Type B pancreatic cell (in vitro differentiated cells): ENCODE data around the gene OLFM4. TPM values are rescaled to one million over a fixed set of nuclear protein-coding genes. Genes with fewer than 3 reads are reported as not detected.

ENCODE experiments used
- DNase-seq: peaks from one replicate; pipeline ENCODE4 v3.0.0; 2021; ENCODE audit warnings: mixed read lengths; ENCODE audit not compliant: unreplicated experiment; ENCODE audit errors: extremely low spot score
- H3K27ac Mint-ChIP-seq: 2 replicates; pipeline ENCODE4 v1.8.0; 2021; ENCODE audit warnings: mild to moderate bottlenecking, mixed read lengths
- H3K27me3 Mint-ChIP-seq: 2 replicates; pipeline ENCODE4 v1.8.0; 2021; ENCODE audit warnings: mixed read lengths
- H3K36me3 Mint-ChIP-seq: 2 replicates; pipeline ENCODE4 v1.8.0; 2021; ENCODE audit warnings: mixed read lengths
- H3K4me1 Mint-ChIP-seq: one replicate; pipeline ENCODE4 v1.8.0; 2021; ENCODE audit warnings: mixed read lengths; ENCODE audit not compliant: unreplicated experiment
- H3K4me3 Mint-ChIP-seq: 2 replicates; pipeline ENCODE4 v1.8.0; 2021; ENCODE audit warnings: mild to moderate bottlenecking, mixed read lengths
- H3K9me3 Mint-ChIP-seq: 2 replicates; pipeline ENCODE4 v1.8.0; 2021; ENCODE audit warnings: mixed read lengths
- CTCF ChIP-seq: fragments of 200-600 bp; sonication (generic); conservative IDR thresholded peaks from 2 replicates; pipeline ENCODE4 v1.5.0; 2021; ENCODE audit warnings: antibody characterized with exemption, mild to moderate bottlenecking
- long read RNA-seq: library from polyadenylated mRNA; unstranded; transcript quantifications from one replicate; pipeline ENCODE4 v2.0.0, GENCODE V29; 2020
- total RNA-seq: library from RNA; stranded (reverse); gene quantifications from 2 replicates; pipeline ENCODE4 v1.2.1, GENCODE V29; 2021; ENCODE audit warnings: low replicate concordance

Gene OLFM4
- 7.0 and 16.9 TPM in 2 replicates for total RNA-seq
- long read RNA-seq, transcript OLFM4-201 (5 exons, 2,897 nt) = major isoform, 93 of 96 reads
- long read RNA-seq, partial matches to known transcripts = 2 of 96 reads
- long read RNA-seq, other reads (novel, unspliced or antisense) = 1 of 96 reads

- Mint-ChIP-seq H3K4me1 (no peaks in the 10 kb centered on the region), H3K27ac (no peak within 1 kb of the TSS), H3K36me3 (no peaks in the 10 kb centered on the region), H3K27me3 (peaks cover 4% of the 10 kb centered on the region), H3K4me3 (no peak within 1 kb of the TSS), H3K9me3 (no peaks in the 10 kb centered on the region)
- no peak for TF ChIP-seq CTCF
- DNase-seq = no peak
These were observed at the start of gene OLFM4 for GRCh38 chr13:53028637-53029203. Gene OLFM4 (plus strand): TSS chr13:53028813. CDS start chr13:53028837, 24 bp downstream.

GRCh38 chr13:52978989-52979388, 49.6 kb upstream of the OLFM4 start:
- no peak for TF ChIP-seq CTCF
- peaks cover 17% of the 10 kb centered on the region for H3K27me3 Mint-ChIP-seq
- H3K36me3 Mint-ChIP-seq = no peaks in the 10 kb centered on the region
- peaks cover 8% of the 10 kb centered on the region for H3K4me1 Mint-ChIP-seq
- no peaks in the 10 kb centered on the region for H3K9me3 Mint-ChIP-seq
- H3K27ac Mint-ChIP-seq = no peak overlapping the region
- DNase-seq = no peak
- H3K4me3 Mint-ChIP-seq = no peak overlapping the region

- Mint-ChIP-seq H3K36me3 (no peaks in the 10 kb centered on the region), H3K27me3 (peaks cover 12% of the 10 kb centered on the region), H3K4me1 (peaks cover 8% of the 10 kb centered on the region), H3K9me3 (no peaks in the 10 kb centered on the region), H3K27ac (no peak overlapping the region), H3K4me3 (no peak overlapping the region)
- no peak for TF ChIP-seq CTCF
- no peak for DNase-seq
These were observed 47.9 kb upstream of the OLFM4 start for GRCh38 chr13:52980695-52981094.

DNA sequence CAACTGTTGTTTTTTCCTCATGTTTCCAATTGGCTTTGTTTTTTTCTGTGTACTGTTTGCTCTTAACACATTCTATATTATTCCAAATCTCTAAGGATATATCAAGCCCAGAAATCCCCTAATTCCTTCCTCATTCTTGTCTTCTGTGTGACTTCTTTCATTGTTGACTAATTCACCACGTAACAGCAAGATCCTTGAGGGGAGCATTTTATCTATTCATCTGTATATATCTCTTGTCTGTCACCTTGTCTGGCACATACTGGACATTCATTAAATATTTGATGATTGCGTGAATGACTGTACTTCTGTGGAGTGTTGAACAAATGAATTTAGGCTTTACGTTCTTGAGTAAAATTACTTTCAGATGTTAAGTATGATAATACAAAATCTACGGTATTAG, 44.8 kb upstream of the OLFM4 start:
- Mint-ChIP-seq H3K4me1 (peaks cover 7% of the 10 kb centered on the region), H3K27me3 (peaks cover 6% of the 10 kb centered on the region), H3K9me3 (no peaks in the 10 kb centered on the region), H3K4me3 (no peak overlapping the region), H3K36me3 (no peaks in the 10 kb centered on the region), H3K27ac (no peak overlapping the region)
- no peak for DNase-seq
- TF ChIP-seq CTCF = no peak

DNA sequence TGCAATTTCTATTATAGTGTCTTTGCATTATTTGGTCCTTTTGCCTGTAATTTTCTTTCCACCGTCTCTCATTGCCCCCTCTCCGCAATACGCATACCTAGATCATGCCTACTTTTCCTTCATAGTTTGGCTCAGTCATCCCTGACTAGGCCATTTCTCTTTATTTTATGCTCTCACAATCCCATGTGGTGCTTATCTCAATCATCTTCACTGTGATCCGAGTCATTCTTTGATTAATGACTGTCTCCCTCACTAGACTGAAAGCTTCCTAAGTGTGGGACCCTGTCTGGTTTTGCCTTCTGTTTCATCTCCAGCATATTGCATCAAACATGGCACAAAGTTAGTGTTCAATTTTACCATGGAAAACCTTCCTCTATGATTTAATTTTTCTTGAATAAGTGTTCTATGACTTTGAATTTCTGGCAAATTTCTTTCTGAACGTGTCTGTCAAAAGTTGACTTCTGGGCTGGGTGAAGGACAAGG, 43.7 kb upstream of the OLFM4 start:
- Mint-ChIP-seq H3K4me3 (no peak overlapping the region), H3K36me3 (no peaks in the 10 kb centered on the region), H3K27ac (no peak overlapping the region), H3K9me3 (no peaks in the 10 kb centered on the region), H3K27me3 (peaks cover 5% of the 10 kb centered on the region), H3K4me1 (no peaks in the 10 kb centered on the region)
- TF ChIP-seq CTCF = no peak
- no peak for DNase-seq
